H1 (cell line): ENCODE results near the gene PGM1. TPM values are rescaled to one million over a fixed set of nuclear protein-coding genes. Genes with fewer than 3 reads are reported as not detected.

Experiments
- BRCA1 ChIP-seq: IDR thresholded peaks from 2 replicates; pipeline ENCODE4 v1.6.1; 2012; ENCODE audit warnings: low read depth, low read length, improper control_type of control experiment
- HDAC2 ChIP-seq, 2 experiments: fragments of 300-600 bp in 1 of 2; sonication (generic) in 1 of 2; IDR thresholded peaks; 2 replicates each; pipeline ENCODE4 v1.6.1; 2011 to 2012; ENCODE audit warnings: low read depth in 2 of 2, low read length in 2 of 2, mild to moderate bottlenecking in 2 of 2, moderate library complexity in 2 of 2, borderline replicate concordance in 1 of 2, inconsistent platforms in 1 of 2
- KDM5A ChIP-seq: fragments of 200-600 bp; IDR thresholded peaks from 2 replicates; pipeline ENCODE4 v1.7.1; 2012; ENCODE audit warnings: mild to moderate bottlenecking, low read length, inconsistent platforms, mixed read lengths
- POLR2A ChIP-seq, 2 experiments: IDR thresholded peaks; 1 replicate in 1 of 2; 2 replicates in 1 of 2; pipeline ENCODE4 v1.6.1; 2011; ENCODE audit warnings: low read depth in 2 of 2, low read length in 2 of 2, mild to moderate bottlenecking in 2 of 2; ENCODE audit errors: control extremely low read depth in 1 of 2
- polyA plus RNA-seq, 7 experiments: library from polyadenylated mRNA; depleted of rRNA in 3 of 7; stranded (reverse) in 5 of 7; unstranded in 2 of 7; fragments of >200 nt in 5 of 7; fragments of 200-250 nt in 2 of 7; gene quantifications; 1 replicate in 5 of 7; 2 replicates in 1 of 7; 4 replicates in 1 of 7; pipeline versions ENCODE4 v1.2.1 to v1.2.3, GENCODE V29; 2011 to 2013; ENCODE audit warnings: missing spikeins in 2 of 7, mixed read lengths in 2 of 7
- total RNA-seq: library from RNA; stranded (reverse); fragmentation: NEBNext Ultra II Directional; extraction: Animal tissue kit (Norgen Biotek cat#: 25700); gene quantifications from 2 replicates; pipeline ENCODE4 v1.2.1, GENCODE V29; 2021

Gene PGM1
- total and polyA plus RNA-seq, 2 of the 8 experiments (the other 6 are each of a cell fraction or from before 2014, with no cell fraction given), result 33.0 to 65.4 TPM

- no peak for TF ChIP-seq KDM5A
- no peak for TF ChIP-seq POLR2A (IDR thresholded peaks at IDR 0.05; ENCODE audit: control extremely low read depth in 1 of 2, low read depth in 2 of 2, low read length in 2 of 2)
- no peak for TF ChIP-seq BRCA1
- no peak for TF ChIP-seq HDAC2 (IDR thresholded peaks at IDR 0.05; ENCODE audit: borderline replicate concordance in 1 of 2, low read depth in 2 of 2, low read length in 2 of 2)
- TF ChIP-seq, all 59 proteins: peak for 0
Measured at GRCh38 chr1:63559357-63559756, 33.9 kb upstream of the PGM1 start (continued).
